DLD1 (cell line): ENCODE data around the gene LRRC52.

Experiments used
- in situ Hi-C: cut with HindIII; loops from 2 replicates; pipeline ENCODE4 v1.10.0; 2017; ENCODE audit warnings: low sequenced_read_pairs

The LRRC52 gene

GRCh38 chr1:165543532-165544438 lies at the start of gene LRRC52:
Gene LRRC52, plus strand, starts transcription at chr1:165544000. Its CDS starts 297 bp downstream, at chr1:165544297.
- in situ Hi-C loops: no loop called here

DNA sequence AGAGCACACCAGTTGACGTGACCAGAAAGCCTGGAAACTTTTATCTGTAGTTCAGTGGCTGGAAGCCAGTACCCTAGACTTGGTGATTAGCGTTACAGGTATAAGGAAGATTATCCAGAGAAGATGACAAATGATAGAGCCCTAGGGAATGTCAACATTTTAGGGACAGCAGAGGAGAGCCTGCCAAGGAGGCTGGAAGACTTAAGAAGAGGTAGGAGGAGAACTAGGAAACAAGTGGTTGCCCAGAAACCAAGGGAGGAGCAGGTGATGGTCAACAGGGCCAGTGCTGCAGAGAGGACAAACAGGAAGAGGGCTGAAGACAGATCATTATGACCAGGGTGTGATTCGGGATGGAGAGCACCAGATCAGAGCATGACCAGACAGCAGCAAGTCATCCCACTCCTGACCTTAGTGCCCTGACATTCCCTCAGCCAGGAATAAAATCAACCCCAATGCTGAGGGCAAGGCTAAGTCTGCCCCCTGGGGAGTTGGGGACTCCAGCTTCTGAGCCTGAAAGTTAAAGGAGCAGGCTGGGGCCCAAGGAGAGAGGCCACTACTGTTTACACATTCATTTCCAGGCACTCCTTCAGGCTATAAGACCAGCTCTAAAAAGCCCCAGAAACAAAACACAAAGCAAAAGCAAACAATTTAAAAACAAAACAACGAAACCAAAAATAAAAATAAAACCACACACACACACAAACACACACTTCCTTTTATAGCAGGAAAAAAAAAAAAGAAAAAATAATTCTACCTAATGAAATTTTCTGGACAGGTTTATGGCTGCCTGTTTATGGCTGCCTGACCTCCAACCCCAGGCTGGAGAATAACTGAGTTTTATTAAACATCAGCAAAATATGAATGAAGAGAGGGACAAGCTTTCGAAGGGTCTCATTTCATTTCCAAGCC lies 48.6 kb upstream of the LRRC52 start:
- in situ Hi-C loops: no loop called here

DNA sequence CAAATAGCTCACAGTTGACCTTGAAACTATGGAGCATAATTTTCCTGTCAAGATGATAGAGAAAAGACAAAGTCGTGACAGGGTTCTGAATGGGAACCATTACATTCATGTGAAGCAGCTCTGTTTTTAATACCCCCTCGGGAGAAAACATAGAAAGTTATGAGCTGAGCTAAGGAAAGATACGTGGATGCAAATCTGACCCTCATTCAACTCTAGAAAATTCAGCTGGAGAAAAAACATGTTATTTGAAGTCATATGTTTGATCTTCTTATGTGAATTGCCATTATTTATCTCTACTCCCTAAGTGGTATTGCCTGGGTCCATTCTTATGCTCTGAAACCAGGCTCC lies 48.0 kb upstream of the LRRC52 start:
- in situ Hi-C loops: no loop called here

GRCh38 chr1:165496501-165496900 lies 47.3 kb upstream of the LRRC52 start:
- in situ Hi-C loops: no loop called here

GRCh38 chr1:165497069-165498013 lies 46.5 kb upstream of the LRRC52 start:
- in situ Hi-C loops: no loop called here

GRCh38 chr1:165501330-165501969 lies 42.4 kb upstream of the LRRC52 start:
- in situ Hi-C loops: no loop called here

GRCh38 chr1:165501970-165502348 lies 41.8 kb upstream of the LRRC52 start:
- in situ Hi-C loops: no loop called here

DNA sequence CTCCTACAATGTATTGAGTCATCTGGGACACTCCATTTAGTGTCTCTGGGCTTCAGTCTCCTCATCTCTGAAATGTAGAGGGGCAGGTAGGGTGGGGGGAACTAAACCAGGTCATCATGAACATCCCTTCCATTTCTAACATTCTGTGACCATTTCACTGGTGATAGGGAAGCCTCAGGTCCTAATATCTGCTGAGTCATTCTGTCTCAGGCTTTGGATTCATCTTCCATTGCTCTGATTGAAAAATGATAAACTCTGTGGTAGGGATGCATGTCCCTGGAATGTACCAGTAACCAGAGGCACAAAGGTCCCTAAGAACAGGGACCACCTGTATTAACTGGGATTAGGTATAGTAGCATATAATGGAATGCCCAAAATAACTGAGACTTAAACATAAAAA lies 36.2 kb upstream of the LRRC52 start:
- in situ Hi-C loops: loop anchor here (5.0 kb wide), 1 partner anchor 95 kb away; no protein-coding TSS in a partner anchor

DNA sequence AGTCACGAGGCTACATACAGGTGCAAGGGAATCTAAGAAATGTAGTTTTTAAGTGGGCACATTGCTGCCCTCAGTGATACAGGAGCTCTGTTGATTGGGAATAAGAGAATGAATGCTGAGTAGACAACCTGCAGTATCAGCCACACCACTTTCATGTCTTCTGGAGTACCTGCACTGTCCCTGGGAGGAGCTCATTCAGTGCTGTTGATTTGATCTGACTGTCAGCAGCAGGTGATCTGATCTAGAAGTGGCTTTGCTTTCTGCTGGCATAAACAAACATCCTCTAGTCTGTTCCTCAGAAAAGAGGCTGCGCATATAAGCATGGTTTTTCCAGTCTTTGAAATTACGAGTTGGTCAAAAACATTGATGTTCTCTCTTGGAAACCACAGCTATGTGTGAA lies 35.5 kb upstream of the LRRC52 start:
- in situ Hi-C loops: loop anchor here (5.0 kb wide), 1 partner anchor 96 kb away; no protein-coding TSS in a partner anchor

DNA sequence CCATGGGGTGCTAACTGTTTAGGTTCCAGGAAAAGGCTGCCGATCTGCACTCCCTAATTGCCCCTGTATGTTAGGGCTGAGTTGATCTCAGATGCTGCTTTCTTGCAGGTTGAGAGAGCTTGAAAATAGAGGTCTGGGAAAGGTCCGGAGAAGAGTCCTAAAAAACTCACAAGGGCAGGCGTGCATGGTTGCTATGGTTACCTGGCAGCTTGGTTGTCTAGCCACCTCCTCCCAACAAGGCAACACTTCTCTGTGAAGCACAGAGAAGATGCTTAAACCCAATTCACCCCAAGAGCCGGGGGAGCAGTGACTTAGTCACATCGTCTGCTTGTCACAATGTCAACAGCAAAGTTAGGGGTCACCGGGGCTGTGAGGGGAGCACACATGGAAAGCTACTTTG lies 31.0 kb upstream of the LRRC52 start:
- in situ Hi-C loops: no loop called here

DNA sequence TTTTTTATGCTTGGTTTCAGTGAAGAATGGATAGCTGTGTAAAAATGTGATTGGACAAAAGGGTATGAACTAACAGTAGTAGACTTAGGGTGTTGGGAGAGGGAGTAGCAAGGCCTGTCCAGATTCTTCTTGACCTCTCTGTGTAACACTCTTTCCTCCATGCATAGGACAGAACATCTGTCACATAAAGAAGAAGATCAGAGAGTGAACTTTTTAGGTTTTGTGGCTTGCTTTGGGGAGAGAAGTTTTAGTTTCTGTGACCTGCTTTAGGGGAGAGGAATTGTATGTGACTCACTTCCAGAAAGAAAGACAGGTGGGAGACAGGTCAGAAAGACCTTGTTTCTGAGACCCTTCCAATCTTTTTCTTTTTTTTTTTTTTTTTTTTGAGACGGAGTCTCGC lies 27.3 kb upstream of the LRRC52 start:
- in situ Hi-C loops: no loop called here

- in situ Hi-C loops: no loop called here
Measured at GRCh38 chr1:165520646-165521045, 23.2 kb upstream of the LRRC52 start.

GRCh38 chr1:165524639-165525285 lies 19.0 kb upstream of the LRRC52 start:
- in situ Hi-C loops: no loop called here

GRCh38 chr1:165525708-165526107 lies 18.1 kb upstream of the LRRC52 start:
- in situ Hi-C loops: no loop called here

DNA sequence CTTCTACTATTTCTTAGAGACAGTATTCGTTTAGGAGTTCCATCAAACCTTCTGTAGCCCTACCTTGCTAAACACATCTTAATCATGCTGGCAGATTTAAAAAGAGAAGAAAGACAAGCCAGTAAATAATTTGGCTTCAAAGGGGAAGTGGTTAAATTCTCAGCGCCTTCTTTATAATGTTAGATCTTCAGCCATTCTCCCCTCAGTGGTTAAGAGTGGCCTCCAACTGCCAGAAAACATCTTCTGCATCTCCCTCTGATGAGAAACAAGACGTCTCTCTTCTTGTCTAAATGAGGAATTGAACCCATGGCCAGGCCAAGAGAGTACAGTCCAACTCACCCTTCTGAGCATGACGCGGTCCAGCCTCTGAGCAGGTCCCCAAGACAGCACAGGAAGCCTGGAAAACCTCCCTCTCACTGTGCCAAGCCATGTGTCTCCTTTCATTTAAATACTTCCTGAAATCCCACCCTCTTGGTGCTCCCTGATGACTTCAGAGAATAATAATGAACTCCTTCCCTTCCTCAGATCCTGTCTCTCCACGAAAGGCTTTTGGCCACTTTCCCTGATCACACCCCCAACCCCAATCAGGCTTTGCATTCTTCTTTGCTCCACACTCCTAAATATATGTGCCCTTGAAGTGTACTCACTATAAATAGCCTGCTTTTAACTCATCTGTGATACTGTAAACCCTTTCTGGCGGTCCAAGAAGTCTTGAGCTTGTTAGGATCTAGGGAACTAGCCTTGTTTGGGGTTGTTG lies 16.4 kb upstream of the LRRC52 start:
- in situ Hi-C loops: no loop called here

DNA sequence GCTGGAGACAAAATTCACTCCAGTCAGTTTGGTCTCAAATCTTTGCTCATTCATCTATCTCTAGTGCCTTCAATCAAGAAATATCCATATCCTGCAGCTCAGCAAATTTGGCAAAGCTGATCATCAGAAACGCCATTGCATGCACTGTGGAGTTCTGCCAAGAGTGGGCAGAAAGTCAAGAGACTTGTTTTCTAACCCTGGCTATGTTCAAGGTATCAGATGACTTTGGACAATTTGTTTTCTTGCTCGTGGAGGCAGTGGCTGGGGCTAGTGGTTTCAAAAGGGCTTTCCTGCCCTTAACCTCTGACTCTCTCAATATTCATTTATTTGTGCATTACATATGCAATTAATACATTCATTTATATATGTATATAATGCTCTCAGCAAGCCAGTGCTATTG lies 12.8 kb upstream of the LRRC52 start:
- in situ Hi-C loops: no loop called here

DNA sequence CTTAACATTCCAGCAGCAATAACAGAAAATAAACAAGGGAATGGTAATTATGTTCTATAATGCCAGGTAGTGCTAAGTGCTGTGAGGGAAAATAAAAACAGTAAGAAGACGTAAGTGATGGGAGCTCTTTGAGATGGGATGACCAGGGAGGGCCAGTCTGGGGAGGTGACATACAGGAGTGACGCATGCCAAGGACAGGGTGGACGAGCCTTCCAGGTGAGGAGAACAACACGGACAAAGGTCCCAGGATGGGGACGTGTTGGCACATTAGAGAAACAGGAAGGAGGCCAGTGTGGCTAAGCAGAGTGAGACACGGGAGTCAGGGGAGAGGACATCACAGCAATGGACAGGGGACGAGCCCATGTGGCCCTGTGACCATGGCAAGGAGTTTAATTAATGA lies 11.7 kb upstream of the LRRC52 start:
- in situ Hi-C loops: no loop called here

GRCh38 chr1:165533254-165533653 lies 10.5 kb upstream of the LRRC52 start:
- in situ Hi-C loops: no loop called here

GRCh38 chr1:165536016-165536415 lies 7.8 kb upstream of the LRRC52 start:
- in situ Hi-C loops: no loop called here
